ENCODE measurements around the gene TYMP. TPM values are rescaled to one million over a fixed set of nuclear protein-coding genes. Genes with fewer than 3 reads are reported as not detected.

The TYMP gene
- total and polyA plus RNA-seq, 2 donors (not counting 1 experiment from before 2014, with no cell fraction given): 3.7 to 40.1 TPM

GRCh38 chr22:50488886-50489285, 40.9 kb downstream of the TYMP start:
- Histone ChIP-seq H3K4me3 (replicated peaks in 1 of 4; ENCODE audit: control extremely low read depth in 1 of 4, insufficient read depth in 1 of 4, low read depth in 3 of 4, low read length in 4 of 4) (no peak overlapping the region), H3K9ac (ENCODE audit: insufficient read depth, low read length) (no peak overlapping the region), H4K20me1 (ENCODE audit: control insufficient read depth, extremely low read depth, insufficient read depth, low read length) (no peaks in the 10 kb centered on the region), H3K27me3 (ENCODE audit: control insufficient read depth, insufficient read depth, low read length) (no peaks in the 10 kb centered on the region), H3K9me3 (ENCODE audit: control insufficient read depth, insufficient read depth, low read depth, low read length) (no peaks in the 10 kb centered on the region), H3K27ac (ENCODE audit: insufficient read depth, low read length) (no peak overlapping the region), H3K36me3 (ENCODE audit: control insufficient read depth, insufficient read depth, low read length) (no peaks in the 10 kb centered on the region), H3K4me2 (ENCODE audit: extremely low read depth, insufficient read depth, low read length) (no peak overlapping the region), H3K79me2 (ENCODE audit: control insufficient read depth, insufficient read depth, low read length) (no peaks in the 10 kb centered on the region), H2AFZ (ENCODE audit: low read length) (no peak overlapping the region), H3K4me1 (ENCODE audit: control insufficient read depth, extremely low read depth, insufficient read depth, low read length) (no peaks in the 10 kb centered on the region)
- TF ChIP-seq CTCF (conservative IDR thresholded peaks at IDR 0.05 in 1 of 2, IDR thresholded peaks at IDR 0.05 in 1 of 2; ENCODE audit: low read depth in 1 of 2, low read length in 2 of 2) (no peak), EZH2 (IDR thresholded peaks at IDR 0.05; ENCODE audit: low read length, missing control alignments) (no peak)
- no peak for DNase-seq (ENCODE audit: low read depth in 2 of 2)

GRCh38 chr22:50488006-50488677, 41.7 kb downstream of the TYMP start:
- no peak for DNase-seq (ENCODE audit: low read depth in 2 of 2)
- no peak overlapping the region for H3K4me3 ChIP-seq (replicated peaks in 1 of 4; ENCODE audit: control extremely low read depth in 1 of 4, insufficient read depth in 1 of 4, low read depth in 3 of 4, low read length in 4 of 4)
- no peak for TF ChIP-seq CTCF (conservative IDR thresholded peaks at IDR 0.05 in 1 of 2, IDR thresholded peaks at IDR 0.05 in 1 of 2; ENCODE audit: low read depth in 1 of 2, low read length in 2 of 2)
- no peak for TF ChIP-seq EZH2 (IDR thresholded peaks at IDR 0.05; ENCODE audit: low read length, missing control alignments)

GRCh38 chr22:50487290-50488005, 42.4 kb downstream of the TYMP start:
- Histone ChIP-seq H3K79me2 (ENCODE audit: control insufficient read depth, insufficient read depth, low read length) (no peaks in the 10 kb centered on the region), H3K4me2 (ENCODE audit: extremely low read depth, insufficient read depth, low read length) (no peak overlapping the region)

More at GRCh38 chr22:50488006-50488677, 41.7 kb downstream of the TYMP start:
- no peaks in the 10 kb centered on the region for H4K20me1 ChIP-seq (ENCODE audit: control insufficient read depth, extremely low read depth, insufficient read depth, low read length)
- H3K36me3 ChIP-seq (ENCODE audit: control insufficient read depth, insufficient read depth, low read length): no peaks in the 10 kb centered on the region
- peaks cover 5% of the 10 kb centered on the region for H3K27me3 ChIP-seq (ENCODE audit: control insufficient read depth, insufficient read depth, low read length)
- H3K4me1 ChIP-seq (ENCODE audit: control insufficient read depth, extremely low read depth, insufficient read depth, low read length): no peaks in the 10 kb centered on the region
- H3K9me3 ChIP-seq (ENCODE audit: control insufficient read depth, insufficient read depth, low read depth, low read length): no peaks in the 10 kb centered on the region
- H3K79me2 ChIP-seq (ENCODE audit: control insufficient read depth, insufficient read depth, low read length): no peaks in the 10 kb centered on the region
- H2AFZ ChIP-seq (ENCODE audit: low read length): no peak overlapping the region
- H3K27ac ChIP-seq (ENCODE audit: insufficient read depth, low read length): no peak overlapping the region
- H3K9ac ChIP-seq (ENCODE audit: insufficient read depth, low read length): no peak overlapping the region
- H3K4me2 ChIP-seq (ENCODE audit: extremely low read depth, insufficient read depth, low read length): no peak overlapping the region

More at GRCh38 chr22:50487290-50488005, 42.4 kb downstream of the TYMP start:
- Histone ChIP-seq H3K4me3 (replicated peaks in 1 of 4; ENCODE audit: control extremely low read depth in 1 of 4, insufficient read depth in 1 of 4, low read depth in 3 of 4, low read length in 4 of 4) (no peak overlapping the region), H3K9me3 (ENCODE audit: control insufficient read depth, insufficient read depth, low read depth, low read length) (no peaks in the 10 kb centered on the region), H3K27ac (ENCODE audit: insufficient read depth, low read length) (no peak overlapping the region), H3K36me3 (ENCODE audit: control insufficient read depth, insufficient read depth, low read length) (no peaks in the 10 kb centered on the region), H3K9ac (ENCODE audit: insufficient read depth, low read length) (no peak overlapping the region), H3K27me3 (ENCODE audit: control insufficient read depth, insufficient read depth, low read length) (peaks cover 11% of the 10 kb centered on the region), H3K4me1 (ENCODE audit: control insufficient read depth, extremely low read depth, insufficient read depth, low read length) (no peaks in the 10 kb centered on the region), H4K20me1 (ENCODE audit: control insufficient read depth, extremely low read depth, insufficient read depth, low read length) (no peaks in the 10 kb centered on the region), H2AFZ (ENCODE audit: low read length) (no peak overlapping the region)
- no peak for DNase-seq (ENCODE audit: low read depth in 2 of 2)
- TF ChIP-seq CTCF (conservative IDR thresholded peaks at IDR 0.05 in 1 of 2, IDR thresholded peaks at IDR 0.05 in 1 of 2; ENCODE audit: low read depth in 1 of 2, low read length in 2 of 2) (no peak), EZH2 (IDR thresholded peaks at IDR 0.05; ENCODE audit: low read length, missing control alignments) (peak; percentile 2)

Measured in fibroblast of lung (primary cell).